Measurements from ENCODE around the gene RUFY3. TPM values are rescaled to one million over a fixed set of nuclear protein-coding genes. Genes with fewer than 3 reads are reported as not detected.

Gene RUFY3
- total RNA-seq, 1 donor from 2014 or later, result 80.9 TPM

- TF ChIP-seq EZH2 (IDR thresholded peaks at IDR 0.05) (no peak), EZH2phosphoT487 (IDR thresholded peaks at IDR 0.05) (no peak), CTCF (IDR thresholded peaks at IDR 0.05) (no peak)
- H2AFZ ChIP-seq (replicated peaks), result no peak overlapping the region
- no peak overlapping the region for H3K27ac ChIP-seq
- H3K9ac ChIP-seq, result no peak overlapping the region
- Mint-ChIP-seq H3K9me3 (no peaks in the 10 kb centered on the region), H3K4me3 (no peak overlapping the region), H3K4me1 (no peaks in the 10 kb centered on the region), H3K27ac (no peak overlapping the region), H3K27me3 (ENCODE audit: insufficient read depth, low read depth) (no peaks in the 10 kb centered on the region), H3K36me3 (peaks cover 46% of the 10 kb centered on the region)
- no peak overlapping the region for H3K4me2 ChIP-seq
- H3K4me1 ChIP-seq, result no peaks in the 10 kb centered on the region
- DNase-seq (ENCODE audit: low spot score), result no peak
- H4K20me1 ChIP-seq (ENCODE audit: low read depth), result peaks cover 18% of the 10 kb centered on the region
- H3F3A ChIP-seq (ENCODE audit: low read depth), result no peaks in the 10 kb centered on the region
- H3K9me3 ChIP-seq (ENCODE audit: low read depth), result no peaks in the 10 kb centered on the region
- H3K27me3 ChIP-seq, result no peaks in the 10 kb centered on the region
- peaks cover 39% of the 10 kb centered on the region for H3K36me3 ChIP-seq
- peaks cover 27% of the 10 kb centered on the region for H3K79me2 ChIP-seq (ENCODE audit: low read depth)
- H3K4me3 ChIP-seq, result no peak overlapping the region
Observed at GRCh38 chr4:70830054-70830453, 108.3 kb downstream of the RUFY3 start.

- Histone ChIP-seq H3K27me3 (no peaks in the 10 kb centered on the region), H2AFZ (replicated peaks) (no peak overlapping the region), H3K4me3 (no peak overlapping the region), H3K4me2 (no peak overlapping the region), H3K79me2 (ENCODE audit: low read depth) (peaks cover 39% of the 10 kb centered on the region), H4K20me1 (ENCODE audit: low read depth) (peaks cover 26% of the 10 kb centered on the region), H3K9me3 (ENCODE audit: low read depth) (no peaks in the 10 kb centered on the region), H3F3A (ENCODE audit: low read depth) (no peaks in the 10 kb centered on the region), H3K27ac (no peak overlapping the region), H3K36me3 (peaks cover 29% of the 10 kb centered on the region), H3K4me1 (no peaks in the 10 kb centered on the region), H3K9ac (no peak overlapping the region)
- TF ChIP-seq EZH2 (IDR thresholded peaks at IDR 0.05) (no peak), EZH2phosphoT487 (IDR thresholded peaks at IDR 0.05) (no peak), CTCF (IDR thresholded peaks at IDR 0.05) (no peak)
- Mint-ChIP-seq H3K9me3 (no peaks in the 10 kb centered on the region), H3K4me3 (no peak overlapping the region), H3K36me3 (peaks cover 38% of the 10 kb centered on the region), H3K4me1 (no peaks in the 10 kb centered on the region), H3K27ac (no peak overlapping the region), H3K27me3 (ENCODE audit: insufficient read depth, low read depth) (no peaks in the 10 kb centered on the region)
- DNase-seq (ENCODE audit: low spot score), result no peak
Observed at GRCh38 chr4:70831293-70831692, 109.5 kb downstream of the RUFY3 start.

- Histone ChIP-seq H3K27ac (no peak overlapping the region), H2AFZ (replicated peaks) (no peak overlapping the region), H3F3A (ENCODE audit: low read depth) (no peaks in the 10 kb centered on the region), H3K4me1 (no peaks in the 10 kb centered on the region), H3K4me2 (no peak overlapping the region), H3K9ac (no peak overlapping the region), H4K20me1 (ENCODE audit: low read depth) (peaks cover 45% of the 10 kb centered on the region), H3K9me3 (ENCODE audit: low read depth) (no peaks in the 10 kb centered on the region), H3K4me3 (no peak overlapping the region), H3K79me2 (ENCODE audit: low read depth) (peaks cover 63% of the 10 kb centered on the region), H3K36me3 (peaks cover 23% of the 10 kb centered on the region), H3K27me3 (no peaks in the 10 kb centered on the region)
- DNase-seq (ENCODE audit: low spot score), result no peak
- TF ChIP-seq CTCF (IDR thresholded peaks at IDR 0.05) (no peak), EZH2 (IDR thresholded peaks at IDR 0.05) (no peak), EZH2phosphoT487 (IDR thresholded peaks at IDR 0.05) (no peak)
- Mint-ChIP-seq H3K36me3 (peaks cover 41% of the 10 kb centered on the region), H3K27ac (no peak overlapping the region), H3K27me3 (ENCODE audit: insufficient read depth, low read depth) (no peaks in the 10 kb centered on the region), H3K4me1 (peaks cover 10% of the 10 kb centered on the region), H3K4me3 (no peak overlapping the region), H3K9me3 (no peaks in the 10 kb centered on the region)
Observed at GRCh38 chr4:70833675-70834074, 111.9 kb downstream of the RUFY3 start.
